OCI-LY1 (cell line): ENCODE measurements around the gene C4A.
"Not testable (repeated sequence)": the region's sequence is repeated elsewhere in the genome, so short reads cannot be mapped to it uniquely, and the experiment has no call there.

ENCODE experiments used
- H2AFZ ChIP-seq: fragments of 200-600 bp; sonication (generic), shearing (Covaris generic); 2 replicates; pipeline ENCODE4 v1.6.0; 2014; ENCODE audit warnings: antibody characterized with exemption, mild to moderate bottlenecking, low read length
- H3F3A ChIP-seq: fragments of 200-600 bp; sonication (generic), shearing (Covaris generic); 2 replicates; pipeline ENCODE4 v1.6.0; 2014; ENCODE audit warnings: mild to moderate bottlenecking, antibody characterized with exemption, low read length, moderate library complexity; ENCODE audit not compliant: insufficient read depth
- H3K27ac ChIP-seq: fragments of 200-600 bp; sonication (generic); 2 replicates; pipeline ENCODE4 v1.5.1; 2014; ENCODE audit warnings: low read length, mixed run types, mild to moderate bottlenecking, low read depth; ENCODE audit not compliant: poor library complexity, severe bottlenecking
- H3K27me3 ChIP-seq: fragments of 200-600 bp; sonication (generic); 2 replicates; pipeline ENCODE4 v1.6.0; 2014; ENCODE audit warnings: antibody characterized with exemption, mild to moderate bottlenecking, low read length, moderate library complexity; ENCODE audit not compliant: insufficient read depth
- H3K36me3 ChIP-seq: fragments of 200-600 bp; sonication (generic); 2 replicates; pipeline ENCODE4 v1.6.1; 2014; ENCODE audit warnings: mild to moderate bottlenecking, antibody characterized with exemption, low read length, moderate library complexity, mixed read lengths; ENCODE audit not compliant: insufficient read depth
- H3K4me1 ChIP-seq: fragments of 200-600 bp; sonication (generic); 2 replicates; pipeline ENCODE4 v1.5.1; 2014; ENCODE audit warnings: mild to moderate bottlenecking, low read length, moderate library complexity; ENCODE audit not compliant: insufficient read depth, severe bottlenecking
- H3K4me2 ChIP-seq: fragments of 200-600 bp; sonication (generic), shearing (Covaris generic); 2 replicates; pipeline ENCODE4 v1.6.1; 2014; ENCODE audit warnings: low read length
- H3K4me3 ChIP-seq: fragments of 200-600 bp; sonication (generic); 2 replicates; pipeline ENCODE4 v1.5.1; 2014; ENCODE audit warnings: low read length, low read depth, mild to moderate bottlenecking, mixed read lengths; ENCODE audit not compliant: poor library complexity, severe bottlenecking
- H3K79me2 ChIP-seq: fragments of 200-600 bp; shearing (Covaris generic); 2 replicates; pipeline ENCODE4 v1.6.1; 2016; ENCODE audit warnings: mixed run types, low read length, mixed read lengths; ENCODE audit not compliant: insufficient read depth
- H3K9ac ChIP-seq: fragments of 200-600 bp; sonication (generic), shearing (Covaris generic); 2 replicates; pipeline ENCODE4 v1.6.1; 2014; ENCODE audit warnings: mild to moderate bottlenecking, low read length, mixed read lengths
- H3K9me2 ChIP-seq: fragments of 200-600 bp; sonication (generic), shearing (Covaris generic); 2 replicates; pipeline ENCODE4 v1.6.1; 2014; ENCODE audit warnings: low read depth, mild to moderate bottlenecking, low read length, mixed read lengths
- H3K9me3 ChIP-seq: fragments of 200-600 bp; shearing (Covaris generic); 2 replicates; pipeline ENCODE4 v1.6.1; 2014; ENCODE audit warnings: low read length, mixed read lengths
- H4K20me1 ChIP-seq: fragments of 200-600 bp; sonication (generic), shearing (Covaris generic); 2 replicates; pipeline ENCODE4 v1.6.0; 2016; ENCODE audit warnings: mild to moderate bottlenecking, low read length; ENCODE audit not compliant: insufficient read depth
- EZH2 ChIP-seq: fragments of 200-600 bp; sonication (generic), shearing (Covaris generic); IDR thresholded peaks from 2 replicates; pipeline ENCODE4 v1.8.0; 2017; ENCODE audit warnings: borderline replicate concordance, mixed run types, mild to moderate bottlenecking, antibody characterized with exemption, low read length, moderate library complexity, mixed read lengths
- TF ChIP-seq, protein P1 (sequence below): fragments of 200-600 bp; sonication (generic), shearing (Covaris generic); IDR thresholded peaks from 2 replicates; pipeline ENCODE4 v1.5.1; 2017; ENCODE audit warnings: mild to moderate bottlenecking, antibody characterized with exemption, low read length, moderate library complexity, mixed read lengths

Gene C4A

GRCh38 chr6:31981744-31982143 lies at the start of gene C4A:
Gene C4A, plus strand, starts transcription at chr6:31982057. Its CDS starts 51 bp downstream, at chr6:31982108.
- not testable (repeated sequence) for H3K9me3 ChIP-seq, H4K20me1 ChIP-seq, H3K4me1 ChIP-seq, H3K79me2 ChIP-seq, H3K9me2 ChIP-seq, H2AFZ ChIP-seq, H3K9ac ChIP-seq, H3K4me3 ChIP-seq, H3F3A ChIP-seq, H3K27ac ChIP-seq, H3K36me3 ChIP-seq, H3K27me3 ChIP-seq, H3K4me2 ChIP-seq

DNA sequence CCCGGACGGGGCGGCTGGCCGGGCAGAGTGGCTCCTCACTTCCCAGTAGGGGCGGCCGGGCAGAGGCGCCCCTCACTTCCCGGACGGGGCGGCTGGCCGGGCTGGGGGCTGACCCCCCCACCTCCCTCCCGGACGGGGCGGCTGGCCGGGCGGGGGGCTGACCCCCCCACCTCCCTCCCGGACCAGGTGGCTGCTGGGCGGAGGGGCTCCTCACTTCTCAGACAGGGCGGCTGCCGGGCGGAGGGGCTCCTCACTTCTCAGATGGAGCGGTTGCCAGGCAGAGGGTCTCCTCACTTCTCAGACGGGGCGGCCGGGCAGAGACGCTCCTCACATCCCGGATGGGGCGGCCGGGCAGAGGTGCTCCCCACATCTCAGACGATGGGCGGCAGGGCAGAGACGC lies 49.7 kb upstream of the C4A start:
- H3K9me2 ChIP-seq, H3K9ac ChIP-seq, H3K27ac ChIP-seq, H3K9me3 ChIP-seq, H3K4me2 ChIP-seq, H3K36me3 ChIP-seq, H3K79me2 ChIP-seq, H2AFZ ChIP-seq, H3K4me1 ChIP-seq, H4K20me1 ChIP-seq, H3K27me3 ChIP-seq, H3F3A ChIP-seq, H3K4me3 ChIP-seq: not testable (repeated sequence)

DNA sequence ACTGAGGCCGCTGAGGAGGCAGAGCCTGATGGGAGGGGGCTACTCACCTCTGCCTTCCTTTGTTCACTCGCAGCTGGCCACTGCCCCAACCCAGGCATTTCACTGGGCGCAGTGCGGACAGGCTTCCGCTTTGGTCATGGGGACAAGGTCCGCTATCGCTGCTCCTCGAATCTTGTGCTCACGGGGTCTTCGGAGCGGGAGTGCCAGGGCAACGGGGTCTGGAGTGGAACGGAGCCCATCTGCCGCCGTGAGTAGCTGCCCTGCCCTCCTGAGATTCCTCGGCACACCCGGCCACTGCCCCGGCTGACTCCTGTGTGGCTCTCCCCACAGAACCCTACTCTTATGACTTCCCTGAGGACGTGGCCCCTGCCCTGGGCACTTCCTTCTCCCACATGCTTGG lies 48.3 kb upstream of the C4A start:
- no peaks in the 10 kb centered on the region for H4K20me1 ChIP-seq
- H3K9me2 ChIP-seq, result no peaks in the 10 kb centered on the region
- H3K4me2 ChIP-seq, result no peak overlapping the region
- H3K4me1 ChIP-seq, result no peaks in the 10 kb centered on the region
- no peaks in the 10 kb centered on the region for H3K9me3 ChIP-seq
- H3K79me2 ChIP-seq, result no peaks in the 10 kb centered on the region
- no peak overlapping the region for H2AFZ ChIP-seq
- no peaks in the 10 kb centered on the region for H3K36me3 ChIP-seq
- no peak overlapping the region for H3K4me3 ChIP-seq
- H3K27ac ChIP-seq, result no peak overlapping the region
- H3K27me3 ChIP-seq, result peaks cover 2% of the 10 kb centered on the region; the same call in 1 of the 2 replicates
- no peak overlapping the region for H3K9ac ChIP-seq
- H3F3A ChIP-seq, result no peaks in the 10 kb centered on the region
- no peak for TF ChIP-seq EZH2
- TF ChIP-seq, protein P1, sequence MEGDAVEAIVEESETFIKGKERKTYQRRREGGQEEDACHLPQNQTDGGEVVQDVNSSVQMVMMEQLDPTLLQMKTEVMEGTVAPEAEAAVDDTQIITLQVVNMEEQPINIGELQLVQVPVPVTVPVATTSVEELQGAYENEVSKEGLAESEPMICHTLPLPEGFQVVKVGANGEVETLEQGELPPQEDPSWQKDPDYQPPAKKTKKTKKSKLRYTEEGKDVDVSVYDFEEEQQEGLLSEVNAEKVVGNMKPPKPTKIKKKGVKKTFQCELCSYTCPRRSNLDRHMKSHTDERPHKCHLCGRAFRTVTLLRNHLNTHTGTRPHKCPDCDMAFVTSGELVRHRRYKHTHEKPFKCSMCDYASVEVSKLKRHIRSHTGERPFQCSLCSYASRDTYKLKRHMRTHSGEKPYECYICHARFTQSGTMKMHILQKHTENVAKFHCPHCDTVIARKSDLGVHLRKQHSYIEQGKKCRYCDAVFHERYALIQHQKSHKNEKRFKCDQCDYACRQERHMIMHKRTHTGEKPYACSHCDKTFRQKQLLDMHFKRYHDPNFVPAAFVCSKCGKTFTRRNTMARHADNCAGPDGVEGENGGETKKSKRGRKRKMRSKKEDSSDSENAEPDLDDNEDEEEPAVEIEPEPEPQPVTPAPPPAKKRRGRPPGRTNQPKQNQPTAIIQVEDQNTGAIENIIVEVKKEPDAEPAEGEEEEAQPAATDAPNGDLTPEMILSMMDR, result no peak

DNA sequence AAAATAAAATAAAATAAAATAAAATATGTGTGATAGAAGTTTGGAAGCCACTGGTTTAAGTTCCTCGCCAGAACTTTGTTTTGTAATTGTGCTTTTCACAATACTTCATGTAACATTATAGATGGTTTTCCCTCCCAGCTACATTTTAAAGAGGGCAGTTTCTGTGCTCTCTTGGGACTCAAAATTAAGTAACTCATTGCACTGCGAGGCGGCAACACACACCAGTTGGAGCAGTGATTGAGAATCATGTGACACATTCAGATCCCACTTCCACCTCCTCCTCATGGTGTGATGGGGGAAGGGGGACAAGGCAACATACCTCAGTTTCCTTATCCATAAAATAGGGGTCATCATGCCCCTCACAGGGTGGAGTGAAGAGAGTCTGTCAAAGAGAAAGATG lies 46.8 kb upstream of the C4A start:
- Histone ChIP-seq H2AFZ (no peak overlapping the region), H3K27ac (no peak overlapping the region), H3K79me2 (no peaks in the 10 kb centered on the region), H3K9me2 (no peaks in the 10 kb centered on the region), H3K4me2 (no peak overlapping the region), H3K9me3 (no peaks in the 10 kb centered on the region), H3K27me3 (no peaks in the 10 kb centered on the region), H4K20me1 (no peaks in the 10 kb centered on the region), H3K4me3 (no peak overlapping the region), H3K9ac (no peak overlapping the region), H3K4me1 (no peaks in the 10 kb centered on the region), H3K36me3 (no peaks in the 10 kb centered on the region), H3F3A (no peaks in the 10 kb centered on the region)
- TF ChIP-seq, protein P1, result no peak
- TF ChIP-seq EZH2, result no peak
